SU-DHL-6 (cell line): ENCODE data around the gene KMT2A.

Experiments
- H2AFZ ChIP-seq: fragments of 200-600 bp; sonication (generic); 2 replicates; pipeline ENCODE4 v1.6.1; 2014; ENCODE audit warnings: low read depth, mild to moderate bottlenecking, moderate library complexity, mixed read lengths, antibody characterized with exemption, low read length; ENCODE audit not compliant: severe bottlenecking
- H3F3A ChIP-seq: fragments of 200-600 bp; shearing (Covaris generic); 2 replicates; pipeline ENCODE4 v1.6.0; 2016; ENCODE audit warnings: antibody characterized with exemption, mild to moderate bottlenecking; ENCODE audit not compliant: insufficient read depth
- H3K27ac ChIP-seq: fragments of 200-600 bp; sonication (generic); 2 replicates; pipeline ENCODE4 v1.5.1; 2016; ENCODE audit warnings: low read depth, mild to moderate bottlenecking, low read length, moderate library complexity, mixed read lengths
- H3K27me3 ChIP-seq: fragments of 200-600 bp; sonication (generic), shearing (Covaris generic); 2 replicates; pipeline ENCODE4 v1.6.0; 2014; ENCODE audit warnings: mild to moderate bottlenecking, low read length
- H3K36me3 ChIP-seq: fragments of 200-600 bp; sonication (generic); 2 replicates; pipeline ENCODE4 v1.6.1; 2014; ENCODE audit warnings: mild to moderate bottlenecking, low read length, mixed read lengths
- H3K4me2 ChIP-seq: fragments of 300-600, 200-600 bp; shearing (Covaris generic), sonication (generic); 2 replicates; pipeline ENCODE4 v1.6.0; 2014; ENCODE audit warnings: low read length, low read depth, mild to moderate bottlenecking; ENCODE audit not compliant: poor library complexity, severe bottlenecking
- H3K4me3 ChIP-seq: fragments of 200-600 bp; sonication (generic); 2 replicates; pipeline ENCODE4 v1.5.1; 2014; ENCODE audit warnings: antibody characterized with exemption, low read length, mild to moderate bottlenecking, mixed read lengths; ENCODE audit not compliant: insufficient read depth, poor library complexity, severe bottlenecking
- H3K79me2 ChIP-seq: fragments of 200-600 bp; sonication (generic); 2 replicates; pipeline ENCODE4 v1.6.1; 2014; ENCODE audit warnings: mild to moderate bottlenecking, low read length, moderate library complexity; ENCODE audit not compliant: insufficient read depth
- H3K9ac ChIP-seq: fragments of 200-600 bp; sonication (generic); 2 replicates; pipeline ENCODE4 v1.7.0; 2014; ENCODE audit warnings: mild to moderate bottlenecking, low read length
- H3K9me2 ChIP-seq: fragments of 200-600 bp; sonication (generic); replicated peaks from 2 replicates; pipeline ENCODE4 v1.6.1; 2014; ENCODE audit warnings: low read length; ENCODE audit not compliant: insufficient read depth
- H3K9me3 ChIP-seq: fragments of 200-600 bp; sonication (generic); 2 replicates; pipeline ENCODE4 v1.6.1; 2014; ENCODE audit warnings: low read length, mixed read lengths; ENCODE audit not compliant: insufficient read depth
- H4K20me1 ChIP-seq: fragments of 200-600 bp; sonication (generic); 2 replicates; pipeline ENCODE4 v1.6.1; 2014; ENCODE audit warnings: low read depth, mild to moderate bottlenecking, antibody characterized with exemption, low read length, moderate library complexity, mixed read lengths
- EZH2phosphoT487 ChIP-seq: fragments of 200-600 bp; sonication (generic), shearing (Covaris generic); conservative IDR thresholded peaks from 2 replicates; pipeline ENCODE4 v1.6.1; 2018; ENCODE audit warnings: mild to moderate bottlenecking, antibody characterized with exemption, low read length, moderate library complexity, mixed read lengths
- TF ChIP-seq, protein P1 (sequence below): fragments of 200-600 bp; sonication (generic); IDR thresholded peaks from one replicate; pipeline ENCODE4 v1.5.1; 2017; ENCODE audit warnings: antibody characterized with exemption, mild to moderate bottlenecking, low read length, moderate library complexity; ENCODE audit not compliant: insufficient read depth, poor library complexity, severe bottlenecking

Gene KMT2A

DNA sequence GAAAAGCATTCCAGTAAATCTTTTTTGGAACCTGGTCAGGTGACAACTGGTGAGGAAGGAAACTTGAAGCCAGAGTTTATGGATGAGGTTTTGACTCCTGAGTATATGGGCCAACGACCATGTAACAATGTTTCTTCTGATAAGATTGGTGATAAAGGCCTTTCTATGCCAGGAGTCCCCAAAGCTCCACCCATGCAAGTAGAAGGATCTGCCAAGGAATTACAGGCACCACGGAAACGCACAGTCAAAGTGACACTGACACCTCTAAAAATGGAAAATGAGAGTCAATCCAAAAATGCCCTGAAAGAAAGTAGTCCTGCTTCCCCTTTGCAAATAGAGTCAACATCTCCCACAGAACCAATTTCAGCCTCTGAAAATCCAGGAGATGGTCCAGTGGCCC lies 66.9 kb downstream of the KMT2A start:
- no peak overlapping the region for H3K9ac ChIP-seq
- H3K9me2 ChIP-seq, result no peaks in the 10 kb centered on the region
- no peaks in the 10 kb centered on the region for H3K27me3 ChIP-seq
- no peak overlapping the region for H2AFZ ChIP-seq
- no peaks in the 10 kb centered on the region for H3K79me2 ChIP-seq
- no peaks in the 10 kb centered on the region for H3F3A ChIP-seq
- H4K20me1 ChIP-seq, result no peaks in the 10 kb centered on the region
- H3K4me3 ChIP-seq, result no peak overlapping the region
- H3K4me2 ChIP-seq, result no peak overlapping the region
- TF ChIP-seq EZH2phosphoT487, result no peak
- TF ChIP-seq, protein P1, sequence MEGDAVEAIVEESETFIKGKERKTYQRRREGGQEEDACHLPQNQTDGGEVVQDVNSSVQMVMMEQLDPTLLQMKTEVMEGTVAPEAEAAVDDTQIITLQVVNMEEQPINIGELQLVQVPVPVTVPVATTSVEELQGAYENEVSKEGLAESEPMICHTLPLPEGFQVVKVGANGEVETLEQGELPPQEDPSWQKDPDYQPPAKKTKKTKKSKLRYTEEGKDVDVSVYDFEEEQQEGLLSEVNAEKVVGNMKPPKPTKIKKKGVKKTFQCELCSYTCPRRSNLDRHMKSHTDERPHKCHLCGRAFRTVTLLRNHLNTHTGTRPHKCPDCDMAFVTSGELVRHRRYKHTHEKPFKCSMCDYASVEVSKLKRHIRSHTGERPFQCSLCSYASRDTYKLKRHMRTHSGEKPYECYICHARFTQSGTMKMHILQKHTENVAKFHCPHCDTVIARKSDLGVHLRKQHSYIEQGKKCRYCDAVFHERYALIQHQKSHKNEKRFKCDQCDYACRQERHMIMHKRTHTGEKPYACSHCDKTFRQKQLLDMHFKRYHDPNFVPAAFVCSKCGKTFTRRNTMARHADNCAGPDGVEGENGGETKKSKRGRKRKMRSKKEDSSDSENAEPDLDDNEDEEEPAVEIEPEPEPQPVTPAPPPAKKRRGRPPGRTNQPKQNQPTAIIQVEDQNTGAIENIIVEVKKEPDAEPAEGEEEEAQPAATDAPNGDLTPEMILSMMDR, result no peak
- H3K27ac ChIP-seq, result no peak overlapping the region
- no peaks in the 10 kb centered on the region for H3K9me3 ChIP-seq
- peaks cover 21% of the 10 kb centered on the region for H3K36me3 ChIP-seq

DNA sequence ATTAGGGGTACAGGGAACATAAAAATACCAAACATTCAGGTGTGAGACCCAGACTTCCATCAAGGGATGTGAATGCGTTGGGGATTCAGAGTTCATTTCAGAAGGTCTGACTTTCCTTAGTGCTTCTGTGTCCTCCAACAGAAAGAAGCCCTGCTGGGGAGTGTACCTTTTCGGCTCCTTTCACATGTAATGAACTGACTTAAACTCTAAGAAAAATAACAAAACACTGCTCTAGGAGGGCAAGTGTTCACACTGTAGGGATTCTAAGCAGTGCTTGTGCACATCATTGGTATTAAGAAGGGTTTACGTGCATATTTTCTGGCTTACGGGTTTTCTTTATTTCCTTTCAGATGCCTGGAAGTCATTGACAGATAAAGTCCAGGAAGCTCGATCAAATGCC lies 75.3 kb downstream of the KMT2A start:
- Histone ChIP-seq H3K79me2 (0 out of 2 replicates have a peak, but pooled peaks cover 3% of the 10 kb centered on the region), H3K9ac (no peak overlapping the region), H3K36me3 (peaks cover 43% of the 10 kb centered on the region; the same call in 1 of the 2 replicates), H3K9me3 (no peaks in the 10 kb centered on the region), H3K9me2 (no peaks in the 10 kb centered on the region), H4K20me1 (no peaks in the 10 kb centered on the region), H3K4me3 (no peak overlapping the region), H3K27me3 (no peaks in the 10 kb centered on the region), H3K27ac (no peak overlapping the region), H3K4me2 (no peak overlapping the region), H2AFZ (no peak overlapping the region), H3F3A (no peaks in the 10 kb centered on the region)
- TF ChIP-seq EZH2phosphoT487, result no peak
- TF ChIP-seq, protein P1, result no peak

DNA sequence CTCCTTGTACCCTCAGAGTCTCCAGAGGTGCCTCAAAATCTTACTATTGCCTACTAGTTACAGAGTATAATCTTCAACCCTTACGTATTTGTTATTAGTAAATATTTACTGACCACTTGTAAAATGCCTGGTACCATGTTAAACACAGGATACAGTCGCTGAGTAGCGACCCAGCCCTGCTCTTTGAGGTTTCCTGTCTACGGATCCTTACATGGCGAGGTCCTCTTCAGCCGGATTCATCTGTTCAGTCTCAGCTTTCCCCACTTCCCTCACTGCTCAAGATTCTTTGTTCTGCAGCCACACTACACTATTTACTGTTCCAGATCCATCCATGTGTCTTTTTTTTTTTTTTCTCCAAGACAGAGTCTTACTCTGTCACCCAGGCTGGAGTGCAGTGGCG lies 77.8 kb downstream of the KMT2A start:
- H3K36me3 ChIP-seq, result peaks cover 36% of the 10 kb centered on the region; the same call in 1 of the 2 replicates
- H2AFZ ChIP-seq, result no peak overlapping the region
- H3K27me3 ChIP-seq, result no peaks in the 10 kb centered on the region
- no peak overlapping the region for H3K27ac ChIP-seq
- no peaks in the 10 kb centered on the region for H4K20me1 ChIP-seq
- H3K4me2 ChIP-seq, result no peak overlapping the region
- H3K79me2 ChIP-seq, result 0 out of 2 replicates have a peak, but pooled peaks cover 3% of the 10 kb centered on the region
- H3K9ac ChIP-seq, result no peak overlapping the region
- no peak overlapping the region for H3K4me3 ChIP-seq
- no peaks in the 10 kb centered on the region for H3K9me2 ChIP-seq
- H3K9me3 ChIP-seq, result no peaks in the 10 kb centered on the region
- H3F3A ChIP-seq, result no peaks in the 10 kb centered on the region
- TF ChIP-seq EZH2phosphoT487, result no peak
- TF ChIP-seq, protein P1, result no peak
